Measurements from ENCODE around the gene PTPN20.
"Not testable (repeated sequence)": the region's sequence is repeated elsewhere in the genome, so short reads cannot be mapped to it uniquely, and the experiment has no call there.

DNA sequence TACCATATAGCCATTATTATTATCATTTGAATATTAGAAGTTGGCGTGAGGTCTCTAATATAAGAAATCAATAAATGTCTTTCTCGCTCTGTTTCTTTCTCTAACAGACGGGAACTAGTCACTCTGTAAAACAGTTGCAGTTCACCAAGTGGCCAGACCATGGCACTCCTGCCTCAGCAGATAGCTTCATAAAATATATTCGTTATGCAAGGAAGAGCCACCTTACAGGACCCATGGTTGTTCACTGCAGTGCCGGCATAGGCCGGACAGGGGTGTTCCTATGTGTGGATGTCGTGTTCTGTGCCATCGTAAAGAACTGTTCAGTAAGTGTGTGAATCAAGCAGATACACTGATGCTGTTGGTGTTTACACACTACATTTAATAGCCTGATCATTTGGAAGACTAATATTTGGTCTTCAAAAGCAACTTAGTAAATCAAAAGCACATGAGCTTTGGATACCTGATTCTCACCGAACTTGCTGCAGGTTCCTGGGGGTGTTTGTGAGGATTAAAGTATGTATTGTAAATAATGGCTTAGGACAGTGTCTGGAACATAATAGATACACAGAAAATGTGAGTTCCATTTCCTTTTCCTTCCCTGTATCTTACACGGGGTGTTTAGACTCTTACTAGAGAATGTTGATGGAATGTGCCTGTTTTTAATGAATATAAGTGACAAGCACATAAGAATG, 76.2 kb downstream of the PTPN20 start:
- TF ChIP-seq SIN3A (IDR thresholded peaks at IDR 0.05; ENCODE audit: borderline replicate concordance, insufficient read depth, low read depth, low read length); POLR2AphosphoS5 (IDR thresholded peaks at IDR 0.05; ENCODE audit: low read depth, low read length): not testable (repeated sequence)
- TF ChIP-seq, protein P1, sequence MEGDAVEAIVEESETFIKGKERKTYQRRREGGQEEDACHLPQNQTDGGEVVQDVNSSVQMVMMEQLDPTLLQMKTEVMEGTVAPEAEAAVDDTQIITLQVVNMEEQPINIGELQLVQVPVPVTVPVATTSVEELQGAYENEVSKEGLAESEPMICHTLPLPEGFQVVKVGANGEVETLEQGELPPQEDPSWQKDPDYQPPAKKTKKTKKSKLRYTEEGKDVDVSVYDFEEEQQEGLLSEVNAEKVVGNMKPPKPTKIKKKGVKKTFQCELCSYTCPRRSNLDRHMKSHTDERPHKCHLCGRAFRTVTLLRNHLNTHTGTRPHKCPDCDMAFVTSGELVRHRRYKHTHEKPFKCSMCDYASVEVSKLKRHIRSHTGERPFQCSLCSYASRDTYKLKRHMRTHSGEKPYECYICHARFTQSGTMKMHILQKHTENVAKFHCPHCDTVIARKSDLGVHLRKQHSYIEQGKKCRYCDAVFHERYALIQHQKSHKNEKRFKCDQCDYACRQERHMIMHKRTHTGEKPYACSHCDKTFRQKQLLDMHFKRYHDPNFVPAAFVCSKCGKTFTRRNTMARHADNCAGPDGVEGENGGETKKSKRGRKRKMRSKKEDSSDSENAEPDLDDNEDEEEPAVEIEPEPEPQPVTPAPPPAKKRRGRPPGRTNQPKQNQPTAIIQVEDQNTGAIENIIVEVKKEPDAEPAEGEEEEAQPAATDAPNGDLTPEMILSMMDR (IDR thresholded peaks at IDR 0.05) = not testable (repeated sequence)
- TF ChIP-seq, protein P2, sequence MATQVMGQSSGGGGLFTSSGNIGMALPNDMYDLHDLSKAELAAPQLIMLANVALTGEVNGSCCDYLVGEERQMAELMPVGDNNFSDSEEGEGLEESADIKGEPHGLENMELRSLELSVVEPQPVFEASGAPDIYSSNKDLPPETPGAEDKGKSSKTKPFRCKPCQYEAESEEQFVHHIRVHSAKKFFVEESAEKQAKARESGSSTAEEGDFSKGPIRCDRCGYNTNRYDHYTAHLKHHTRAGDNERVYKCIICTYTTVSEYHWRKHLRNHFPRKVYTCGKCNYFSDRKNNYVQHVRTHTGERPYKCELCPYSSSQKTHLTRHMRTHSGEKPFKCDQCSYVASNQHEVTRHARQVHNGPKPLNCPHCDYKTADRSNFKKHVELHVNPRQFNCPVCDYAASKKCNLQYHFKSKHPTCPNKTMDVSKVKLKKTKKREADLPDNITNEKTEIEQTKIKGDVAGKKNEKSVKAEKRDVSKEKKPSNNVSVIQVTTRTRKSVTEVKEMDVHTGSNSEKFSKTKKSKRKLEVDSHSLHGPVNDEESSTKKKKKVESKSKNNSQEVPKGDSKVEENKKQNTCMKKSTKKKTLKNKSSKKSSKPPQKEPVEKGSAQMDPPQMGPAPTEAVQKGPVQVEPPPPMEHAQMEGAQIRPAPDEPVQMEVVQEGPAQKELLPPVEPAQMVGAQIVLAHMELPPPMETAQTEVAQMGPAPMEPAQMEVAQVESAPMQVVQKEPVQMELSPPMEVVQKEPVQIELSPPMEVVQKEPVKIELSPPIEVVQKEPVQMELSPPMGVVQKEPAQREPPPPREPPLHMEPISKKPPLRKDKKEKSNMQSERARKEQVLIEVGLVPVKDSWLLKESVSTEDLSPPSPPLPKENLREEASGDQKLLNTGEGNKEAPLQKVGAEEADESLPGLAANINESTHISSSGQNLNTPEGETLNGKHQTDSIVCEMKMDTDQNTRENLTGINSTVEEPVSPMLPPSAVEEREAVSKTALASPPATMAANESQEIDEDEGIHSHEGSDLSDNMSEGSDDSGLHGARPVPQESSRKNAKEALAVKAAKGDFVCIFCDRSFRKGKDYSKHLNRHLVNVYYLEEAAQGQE (IDR thresholded peaks at IDR 0.05; ENCODE audit: insufficient read depth in 1 of 2, low read depth in 2 of 2, low read length in 1 of 2) = not testable (repeated sequence)

Measured in Panc1 (cell line).